CD4-positive, alpha-beta T cell treated with Interleukin-15 for 4 hours (primary cell): Measurements from ENCODE around the gene XRN2.
"Not testable (repeated sequence)": the region's sequence is repeated elsewhere in the genome, so short reads cannot be mapped to it uniquely, and the experiment has no call there.

Source experiments
- DNase-seq: peaks from one replicate; pipeline ENCODE4 v3.0.0-alpha.2; 2020; ENCODE audit warnings: low spot score

XRN2 gene

GRCh38 chr20:21344961-21345360, 41.8 kb downstream of the XRN2 start:
- no peak for DNase-seq

- no peak for DNase-seq
Measured at GRCh38 chr20:21352703-21353102, 49.6 kb downstream of the XRN2 start.

- DNase-seq = no peak
Measured at GRCh38 chr20:21353236-21353635, 50.1 kb downstream of the XRN2 start.

- no peak for DNase-seq
Measured at GRCh38 chr20:21355981-21356380, 52.9 kb downstream of the XRN2 start.

- no peak for DNase-seq
Measured at GRCh38 chr20:21356386-21356785, 53.3 kb downstream of the XRN2 start.

GRCh38 chr20:21357844-21358243, 54.7 kb downstream of the XRN2 start:
- DNase-seq = no peak

GRCh38 chr20:21358737-21359136, 55.6 kb downstream of the XRN2 start:
- DNase-seq = no peak

- DNase-seq = no peak
Measured at GRCh38 chr20:21360705-21361104, 57.6 kb downstream of the XRN2 start.

- no peak for DNase-seq
Measured at GRCh38 chr20:21361266-21361665, 58.1 kb downstream of the XRN2 start.

GRCh38 chr20:21364413-21364812, 61.3 kb downstream of the XRN2 start:
- DNase-seq = no peak

GRCh38 chr20:21365771-21366170, 62.6 kb downstream of the XRN2 start:
- DNase-seq = no peak

- not testable (repeated sequence) for DNase-seq
Measured at GRCh38 chr20:21366273-21366672, 63.1 kb downstream of the XRN2 start.

GRCh38 chr20:21368791-21369190, 65.7 kb downstream of the XRN2 start:
- DNase-seq = no peak

GRCh38 chr20:21371193-21371592, 68.1 kb downstream of the XRN2 start:
- DNase-seq = no peak

GRCh38 chr20:21372016-21372415, 68.9 kb downstream of the XRN2 start:
- no peak for DNase-seq

GRCh38 chr20:21373436-21373835, 70.3 kb downstream of the XRN2 start:
- no peak for DNase-seq

GRCh38 chr20:21376626-21377025, 73.5 kb downstream of the XRN2 start:
- DNase-seq = no peak

- DNase-seq = no peak
Measured at GRCh38 chr20:21377701-21378100, 74.6 kb downstream of the XRN2 start.

GRCh38 chr20:21378259-21378658, 75.1 kb downstream of the XRN2 start:
- no peak for DNase-seq

- DNase-seq = no peak
Measured at GRCh38 chr20:21380711-21381110, 77.6 kb downstream of the XRN2 start.

- no peak for DNase-seq
Measured at GRCh38 chr20:21381619-21382018, 78.5 kb downstream of the XRN2 start.

GRCh38 chr20:21384308-21384892, 81.3 kb downstream of the XRN2 start:
- no peak for DNase-seq

- DNase-seq = no peak
Measured at GRCh38 chr20:21386111-21386510, 83.0 kb downstream of the XRN2 start.

- DNase-seq = no peak
Measured at GRCh38 chr20:21387528-21387927, 84.4 kb downstream of the XRN2 start.

- DNase-seq = no peak
Measured at GRCh38 chr20:21388566-21388965, 85.4 kb downstream of the XRN2 start.
